DOHH2 (cell line): Measurements from ENCODE around the gene RUFY4.

Experiments used
- EZH2phosphoT487 ChIP-seq: fragments of 200-600 bp; sonication (generic); IDR thresholded peaks from 2 replicates; pipeline ENCODE4 v1.6.1; 2017; ENCODE audit warnings: borderline replicate concordance, mild to moderate bottlenecking, antibody characterized with exemption, low read length, moderate library complexity, mixed read lengths
- TF ChIP-seq, protein P1 (sequence below): fragments of 200-600 bp; sonication (generic); IDR thresholded peaks from one replicate; pipeline ENCODE4 v1.5.1; 2014; ENCODE audit warnings: antibody characterized with exemption, mild to moderate bottlenecking, low read depth, low read length; ENCODE audit not compliant: poor library complexity, severe bottlenecking

GRCh38 chr2:218029366-218030360 is 39.4 kb upstream of the RUFY4 start:
- TF ChIP-seq, protein P1, sequence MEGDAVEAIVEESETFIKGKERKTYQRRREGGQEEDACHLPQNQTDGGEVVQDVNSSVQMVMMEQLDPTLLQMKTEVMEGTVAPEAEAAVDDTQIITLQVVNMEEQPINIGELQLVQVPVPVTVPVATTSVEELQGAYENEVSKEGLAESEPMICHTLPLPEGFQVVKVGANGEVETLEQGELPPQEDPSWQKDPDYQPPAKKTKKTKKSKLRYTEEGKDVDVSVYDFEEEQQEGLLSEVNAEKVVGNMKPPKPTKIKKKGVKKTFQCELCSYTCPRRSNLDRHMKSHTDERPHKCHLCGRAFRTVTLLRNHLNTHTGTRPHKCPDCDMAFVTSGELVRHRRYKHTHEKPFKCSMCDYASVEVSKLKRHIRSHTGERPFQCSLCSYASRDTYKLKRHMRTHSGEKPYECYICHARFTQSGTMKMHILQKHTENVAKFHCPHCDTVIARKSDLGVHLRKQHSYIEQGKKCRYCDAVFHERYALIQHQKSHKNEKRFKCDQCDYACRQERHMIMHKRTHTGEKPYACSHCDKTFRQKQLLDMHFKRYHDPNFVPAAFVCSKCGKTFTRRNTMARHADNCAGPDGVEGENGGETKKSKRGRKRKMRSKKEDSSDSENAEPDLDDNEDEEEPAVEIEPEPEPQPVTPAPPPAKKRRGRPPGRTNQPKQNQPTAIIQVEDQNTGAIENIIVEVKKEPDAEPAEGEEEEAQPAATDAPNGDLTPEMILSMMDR = no peak
- TF ChIP-seq EZH2phosphoT487 = no peak
